Osteoblast (primary cell): ENCODE results near the gene CARMIL1. TPM values are rescaled to one million over a fixed set of nuclear protein-coding genes. Genes with fewer than 3 reads are reported as not detected.
A peak's percentile ranks its signal among the peaks of the same experiment; 100 is the strongest.

Experiments used
- DNase-seq: peaks from one replicate; pipeline ENCODE4 v3.0.0; 2011; ENCODE audit warnings: low spot score, mixed read lengths; ENCODE audit not compliant: insufficient read length; ENCODE audit errors: missing footprints
- H2AFZ ChIP-seq: 2 replicates; pipeline ENCODE4 v1.6.0; 2011; ENCODE audit warnings: mild to moderate bottlenecking, low read length
- H3K27ac ChIP-seq: 2 replicates; pipeline ENCODE4 v1.5.1; 2011; ENCODE audit warnings: mild to moderate bottlenecking, low read depth, low read length, moderate library complexity
- H3K27me3 ChIP-seq: 2 replicates; pipeline ENCODE4 v1.6.0; 2012; ENCODE audit warnings: mild to moderate bottlenecking, control low read depth, inconsistent platforms, low read length, moderate library complexity; ENCODE audit not compliant: insufficient read depth
- H3K36me3 ChIP-seq: 2 replicates; pipeline ENCODE4 v1.5.1; 2011; ENCODE audit warnings: mild to moderate bottlenecking, low read length, control low read depth, moderate library complexity; ENCODE audit not compliant: insufficient read depth
- H3K4me1 ChIP-seq: 2 replicates; pipeline ENCODE4 v1.5.1; 2011; ENCODE audit warnings: mild to moderate bottlenecking, low read length, control low read depth, moderate library complexity; ENCODE audit not compliant: insufficient read depth
- H3K4me2 ChIP-seq: 2 replicates; pipeline ENCODE4 v1.6.0; 2011; ENCODE audit warnings: mild to moderate bottlenecking, low read length; ENCODE audit not compliant: insufficient read depth
- H3K4me3 ChIP-seq: fragments of 200-600 bp; sonication (generic); 3 replicates; pipeline ENCODE4 v1.5.1; 2012; ENCODE audit warnings: mild to moderate bottlenecking, low read length, inconsistent platforms; ENCODE audit not compliant: insufficient read depth
- H3K79me2 ChIP-seq: 2 replicates; pipeline ENCODE4 v1.6.0; 2012; ENCODE audit warnings: mild to moderate bottlenecking, low read length, control low read depth, inconsistent platforms; ENCODE audit not compliant: insufficient read depth
- H3K9me3 ChIP-seq: 2 replicates; pipeline ENCODE4 v1.5.1; 2011; ENCODE audit warnings: low read depth, low read length, control low read depth
- H4K20me1 ChIP-seq: 2 replicates; pipeline ENCODE4 v1.6.0; 2012; ENCODE audit warnings: mild to moderate bottlenecking, low read length, control low read depth; ENCODE audit not compliant: insufficient read depth
- CTCF ChIP-seq: IDR thresholded peaks from 2 replicates; pipeline ENCODE4 v1.5.1; 2011; ENCODE audit warnings: mild to moderate bottlenecking, low read depth, low read length, moderate library complexity; ENCODE audit errors: extremely low read depth
- total RNA-seq: library from RNA; depleted of rRNA; stranded (reverse); fragments of >200 nt; gene quantifications from 2 replicates; pipeline ENCODE4 v1.2.3, GENCODE V29; 2012

CARMIL1 gene
- total RNA-seq, 1 donor, result 25.7 TPM

- Histone ChIP-seq H3K79me2 (no peaks in the 10 kb centered on the region), H3K4me1 (no peaks in the 10 kb centered on the region), H3K27me3 (no peaks in the 10 kb centered on the region), H3K36me3 (no peaks in the 10 kb centered on the region), H3K4me3 (no peak overlapping the region), H3K9me3 (no peaks in the 10 kb centered on the region), H4K20me1 (no peaks in the 10 kb centered on the region), H2AFZ (no peak overlapping the region), H3K4me2 (no peak overlapping the region), H3K27ac (no peak overlapping the region)
- no peak for DNase-seq
- TF ChIP-seq CTCF, result no peak
These were observed 257.6 kb downstream of the CARMIL1 start for GRCh38 chr6:25536781-25537180.

GRCh38 chr6:25537349-25538018 lies 258.3 kb downstream of the CARMIL1 start:
- no peak overlapping the region for H3K27ac ChIP-seq
- no peak for DNase-seq
- no peak for TF ChIP-seq CTCF
- H3K4me2 ChIP-seq, result peak overlapping the region; percentile 28
- H3K9me3 ChIP-seq, result no peaks in the 10 kb centered on the region
- no peaks in the 10 kb centered on the region for H4K20me1 ChIP-seq
- H3K79me2 ChIP-seq, result no peaks in the 10 kb centered on the region
- H3K4me3 ChIP-seq, result no peak overlapping the region
- no peak overlapping the region for H2AFZ ChIP-seq
- H3K36me3 ChIP-seq, result no peaks in the 10 kb centered on the region
- H3K4me1 ChIP-seq, result no peaks in the 10 kb centered on the region
- H3K27me3 ChIP-seq, result no peaks in the 10 kb centered on the region

- Histone ChIP-seq H3K79me2 (no peaks in the 10 kb centered on the region), H2AFZ (no peak overlapping the region), H3K9me3 (no peaks in the 10 kb centered on the region), H3K4me3 (no peak overlapping the region), H3K27ac (no peak overlapping the region), H3K4me1 (no peaks in the 10 kb centered on the region), H3K4me2 (no peak overlapping the region), H3K36me3 (no peaks in the 10 kb centered on the region), H4K20me1 (no peaks in the 10 kb centered on the region), H3K27me3 (no peaks in the 10 kb centered on the region)
- TF ChIP-seq CTCF, result no peak
- no peak for DNase-seq
These were observed 262.1 kb downstream of the CARMIL1 start for GRCh38 chr6:25541228-25541627.

GRCh38 chr6:25542984-25543910 lies 264.1 kb downstream of the CARMIL1 start:
- TF ChIP-seq CTCF, result no peak
- H2AFZ ChIP-seq, result no peak overlapping the region
- H3K36me3 ChIP-seq, result no peaks in the 10 kb centered on the region
- no peak overlapping the region for H3K4me3 ChIP-seq
- no peaks in the 10 kb centered on the region for H3K27me3 ChIP-seq
- no peaks in the 10 kb centered on the region for H4K20me1 ChIP-seq
- no peaks in the 10 kb centered on the region for H3K79me2 ChIP-seq
- no peak for DNase-seq
- H3K27ac ChIP-seq, result no peak overlapping the region
- no peaks in the 10 kb centered on the region for H3K9me3 ChIP-seq
- H3K4me2 ChIP-seq, result no peak overlapping the region
- no peaks in the 10 kb centered on the region for H3K4me1 ChIP-seq
